H9 (cell line): ENCODE results near the gene LIN28B. TPM values are rescaled to one million over a fixed set of nuclear protein-coding genes. Genes with fewer than 3 reads are reported as not detected.

Experiments used
- DNase-seq: peaks from one replicate; pipeline ENCODE4 v3.0.0-alpha.2; 2017
- H2AFZ ChIP-seq: one replicate; pipeline ENCODE4 v1.6.1; 2013; ENCODE audit warnings: mild to moderate bottlenecking, low read length, control low read depth, moderate library complexity
- H2AK5ac ChIP-seq: 2 replicates; pipeline ENCODE4 v1.6.1; 2013; ENCODE audit warnings: low read length, control low read depth, mixed read lengths; ENCODE audit not compliant: insufficient read length
- H2BK120ac ChIP-seq: one replicate; pipeline ENCODE4 v1.6.1; 2013; ENCODE audit warnings: low read depth, mild to moderate bottlenecking, low read length, control low read depth, inconsistent platforms; ENCODE audit not compliant: poor library complexity, severe bottlenecking
- H2BK12ac ChIP-seq: 2 replicates; pipeline ENCODE4 v1.6.1; 2013; ENCODE audit warnings: low read length, control low read depth, mixed read lengths, low read depth; ENCODE audit not compliant: insufficient read length
- H2BK15ac ChIP-seq: 2 replicates; pipeline ENCODE4 v1.6.1; 2013; ENCODE audit warnings: low read depth, low read length, control low read depth
- H2BK20ac ChIP-seq: one replicate; pipeline ENCODE4 v1.6.1; 2013; ENCODE audit warnings: low read depth, mild to moderate bottlenecking, low read length, control low read depth, inconsistent platforms; ENCODE audit not compliant: poor library complexity, severe bottlenecking
- H2BK5ac ChIP-seq: 2 replicates; pipeline ENCODE4 v1.6.1; 2013; ENCODE audit warnings: low read length, control low read depth, mixed read lengths; ENCODE audit not compliant: insufficient read length
- H3K14ac ChIP-seq: 2 replicates; pipeline ENCODE4 v1.6.1; 2013; ENCODE audit warnings: low read length, control low read depth; ENCODE audit not compliant: insufficient read depth
- H3K18ac ChIP-seq: 2 replicates; pipeline ENCODE4 v1.6.1; 2013; ENCODE audit warnings: low read depth, mild to moderate bottlenecking, mixed read lengths, low read length, control low read depth; ENCODE audit not compliant: insufficient read length
- H3K23ac ChIP-seq: 2 replicates; pipeline ENCODE4 v1.6.1; 2013; ENCODE audit warnings: low read length, control low read depth, mixed read lengths, low read depth; ENCODE audit not compliant: insufficient read length
- H3K23me2 ChIP-seq: 2 replicates; pipeline ENCODE4 v1.6.1; 2013; ENCODE audit warnings: low read depth, mild to moderate bottlenecking, mixed read lengths, low read length, control low read depth; ENCODE audit not compliant: insufficient read length, poor library complexity, severe bottlenecking
- H3K27ac ChIP-seq: 2 replicates; pipeline ENCODE4 v1.5.1; 2013; ENCODE audit warnings: low read length, control low read depth, mixed read lengths, low read depth; ENCODE audit not compliant: insufficient read length
- H3K27me3 ChIP-seq: 2 replicates; pipeline ENCODE4 v1.6.1; 2013; ENCODE audit warnings: low read length, control low read depth, inconsistent platforms; ENCODE audit not compliant: insufficient read depth
- H3K4ac ChIP-seq: 2 replicates; pipeline ENCODE4 v1.6.1; 2013; ENCODE audit warnings: low read depth, mild to moderate bottlenecking, control low read depth, inconsistent platforms, low read length, moderate library complexity
- H3K4me1 ChIP-seq: 2 replicates; pipeline ENCODE4 v1.6.1; 2013; ENCODE audit warnings: low read length, control low read depth, inconsistent platforms; ENCODE audit not compliant: insufficient read depth
- H3K4me2 ChIP-seq: 2 replicates; pipeline ENCODE4 v1.6.1; 2013; ENCODE audit warnings: low read length, control low read depth, mixed read lengths; ENCODE audit not compliant: insufficient read length, insufficient read depth
- H3K56ac ChIP-seq: 2 replicates; pipeline ENCODE4 v1.6.1; 2013; ENCODE audit warnings: low read depth, mild to moderate bottlenecking, mixed read lengths, low read length, control low read depth; ENCODE audit not compliant: insufficient read length
- H3K79me1 ChIP-seq: 2 replicates; pipeline ENCODE4 v1.6.1; 2013; ENCODE audit warnings: low read depth, mild to moderate bottlenecking, moderate library complexity, low read length, control low read depth, inconsistent platforms; ENCODE audit not compliant: insufficient read depth, poor library complexity, severe bottlenecking
- H3K79me2 ChIP-seq: 2 replicates; pipeline ENCODE4 v1.6.1; 2013; ENCODE audit warnings: low read length, control low read depth, inconsistent platforms; ENCODE audit not compliant: insufficient read depth
- H3K9ac ChIP-seq: 2 replicates; pipeline ENCODE4 v1.6.1; 2013; ENCODE audit warnings: low read length, control low read depth, mixed read lengths; ENCODE audit not compliant: insufficient read length; ENCODE audit errors: extremely low read depth
- H3K9me3 ChIP-seq: one replicate; pipeline ENCODE4 v1.6.1; 2013; ENCODE audit warnings: low read depth, low read length, inconsistent platforms; ENCODE audit not compliant: control insufficient read depth
- H3T11ph ChIP-seq: one replicate; pipeline ENCODE4 v1.6.1; 2013; ENCODE audit warnings: mild to moderate bottlenecking, low read length, control low read depth, inconsistent platforms
- H4K20me1 ChIP-seq: one replicate; pipeline ENCODE4 v1.6.1; 2013; ENCODE audit not compliant: control insufficient read depth, insufficient read length, insufficient read depth
- H4K5ac ChIP-seq: 2 replicates; pipeline ENCODE4 v1.6.1; 2013; ENCODE audit warnings: low read depth, mild to moderate bottlenecking, mixed read lengths, low read length, control low read depth; ENCODE audit not compliant: insufficient read length
- H4K8ac ChIP-seq: replicated peaks from 2 replicates; pipeline ENCODE4 v1.6.1; 2013; ENCODE audit warnings: low read length, control low read depth, mixed read lengths, low read depth; ENCODE audit not compliant: insufficient read length
- H4K91ac ChIP-seq: 2 replicates; pipeline ENCODE4 v1.6.1; 2013; ENCODE audit warnings: low read depth, mild to moderate bottlenecking, moderate library complexity, mixed read lengths, low read length, control low read depth; ENCODE audit not compliant: insufficient read length
- H3K27ac Mint-ChIP-seq, 3 experiments: 2 replicates in 2 of 3; 3 replicates in 1 of 3; pipeline ENCODE4 v1.8.0; 2020 to 2021; ENCODE audit warnings: mixed read lengths in 3 of 3, mild to moderate bottlenecking in 1 of 3, moderate library complexity in 1 of 3
- H3K27me3 Mint-ChIP-seq: 2 replicates; pipeline ENCODE4 v1.8.0; 2021; ENCODE audit warnings: low read depth, mild to moderate bottlenecking, moderate library complexity, mixed read lengths
- H3K36me3 Mint-ChIP-seq, 3 experiments: 2 replicates in 2 of 3; 3 replicates in 1 of 3; pipeline ENCODE4 v1.8.0; 2020 to 2021; ENCODE audit warnings: low read depth in 3 of 3, mixed read lengths in 3 of 3; ENCODE audit not compliant: insufficient read depth in 1 of 3
- H3K4me1 Mint-ChIP-seq, 2 experiments: 2 replicates each; pipeline ENCODE4 v1.8.0; 2020; ENCODE audit warnings: mixed read lengths in 2 of 2
- H3K4me3 Mint-ChIP-seq, 2 experiments: 2 replicates in 1 of 2; 3 replicates in 1 of 2; pipeline ENCODE4 v1.8.0; 2020 to 2021; ENCODE audit warnings: mild to moderate bottlenecking in 2 of 2, mixed read lengths in 2 of 2, moderate library complexity in 1 of 2
- H3K9me3 Mint-ChIP-seq, 2 experiments: 2 replicates in 1 of 2; 3 replicates in 1 of 2; pipeline ENCODE4 v1.8.0; 2020; ENCODE audit warnings: mild to moderate bottlenecking in 2 of 2, mixed read lengths in 2 of 2, moderate library complexity in 1 of 2
- WGBS: extraction: QIAGEN DNeasy Blood & Tissue Kit; methylation state at CpG from one replicate; pipeline ENCODE4 v1.1.7; 2013; ENCODE audit warnings: missing lambda C conversion rate, low lambda C conversion rate, mixed read lengths; ENCODE audit not compliant: insufficient read length; ENCODE audit errors: extremely low coverage; 5-methylcytosine and 5-hydroxymethylcytosine counted together
- total RNA-seq: library from RNA; stranded (reverse); gene quantifications from 2 replicates; pipeline ENCODE4 v1.2.1, GENCODE V29; 2021
- TF ChIP-seq, protein P1 (sequence below): fragments of 200-600 bp; sonication (generic); conservative IDR thresholded peaks from 3 replicates; pipeline ENCODE4 v1.8.0; 2021; ENCODE audit warnings: antibody characterized with exemption, mild to moderate bottlenecking

LIN28B gene
- total RNA-seq, 1 experiment from 2014 or later, result 110 TPM

DNA sequence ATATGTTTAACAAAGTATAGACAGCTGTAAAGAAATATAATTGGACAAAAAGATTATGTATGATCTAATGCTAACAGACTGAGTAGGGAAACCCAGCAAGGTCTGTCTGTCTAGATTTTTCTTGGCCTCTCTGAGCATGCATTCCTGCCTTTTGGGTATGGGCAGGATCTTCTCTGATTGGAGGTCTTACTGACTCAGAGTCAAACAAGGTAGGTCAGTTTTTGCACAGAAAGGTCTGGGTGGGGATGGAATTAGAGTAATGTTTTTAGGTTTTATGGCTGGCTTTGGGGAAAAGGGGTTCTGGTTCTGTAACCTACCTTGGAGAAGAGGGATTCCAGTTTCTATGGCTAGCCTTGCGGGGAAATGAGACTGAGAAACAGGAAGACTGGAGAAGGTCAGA is 65.5 kb downstream of the LIN28B start:
- H3K27ac Mint-ChIP-seq, result peak overlapping the region; percentile 22 to 99 (median 89); a peak in 6 of 7 replicates
- no peaks in the 10 kb centered on the region for H3K27me3 Mint-ChIP-seq
- no peak overlapping the region for H3K27ac ChIP-seq

More for the DNA sequence above, 65.5 kb downstream of the LIN28B start:
- peaks cover 0 to 2% (median 1%) of the 10 kb centered on the region in 3 experiments; a peak in 3 of 7 replicates for H3K36me3 Mint-ChIP-seq
- H3K14ac ChIP-seq, result no peak overlapping the region
- H3K4me1 ChIP-seq, result peaks cover 4% of the 10 kb centered on the region; the same call in 1 of the 2 replicates
- H3K79me2 ChIP-seq, result peaks cover 8% of the 10 kb centered on the region; the same call in 1 of the 2 replicates
- no peak overlapping the region for H4K91ac ChIP-seq
- WGBS, result no CpG with 5 or more reads among the region's 1 CpG
- no peaks in the 10 kb centered on the region for H3K9me3 Mint-ChIP-seq
- H3K4me2 ChIP-seq, result no peak overlapping the region
- no peak for DNase-seq
- no peak overlapping the region for H2BK12ac ChIP-seq
- no peak overlapping the region for H2BK120ac ChIP-seq
- no peaks in the 10 kb centered on the region for H3K23me2 ChIP-seq
- TF ChIP-seq, protein P1, sequence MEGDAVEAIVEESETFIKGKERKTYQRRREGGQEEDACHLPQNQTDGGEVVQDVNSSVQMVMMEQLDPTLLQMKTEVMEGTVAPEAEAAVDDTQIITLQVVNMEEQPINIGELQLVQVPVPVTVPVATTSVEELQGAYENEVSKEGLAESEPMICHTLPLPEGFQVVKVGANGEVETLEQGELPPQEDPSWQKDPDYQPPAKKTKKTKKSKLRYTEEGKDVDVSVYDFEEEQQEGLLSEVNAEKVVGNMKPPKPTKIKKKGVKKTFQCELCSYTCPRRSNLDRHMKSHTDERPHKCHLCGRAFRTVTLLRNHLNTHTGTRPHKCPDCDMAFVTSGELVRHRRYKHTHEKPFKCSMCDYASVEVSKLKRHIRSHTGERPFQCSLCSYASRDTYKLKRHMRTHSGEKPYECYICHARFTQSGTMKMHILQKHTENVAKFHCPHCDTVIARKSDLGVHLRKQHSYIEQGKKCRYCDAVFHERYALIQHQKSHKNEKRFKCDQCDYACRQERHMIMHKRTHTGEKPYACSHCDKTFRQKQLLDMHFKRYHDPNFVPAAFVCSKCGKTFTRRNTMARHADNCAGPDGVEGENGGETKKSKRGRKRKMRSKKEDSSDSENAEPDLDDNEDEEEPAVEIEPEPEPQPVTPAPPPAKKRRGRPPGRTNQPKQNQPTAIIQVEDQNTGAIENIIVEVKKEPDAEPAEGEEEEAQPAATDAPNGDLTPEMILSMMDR, result no peak
- H2AFZ ChIP-seq, result no peak overlapping the region
- H3T11ph ChIP-seq, result no peak overlapping the region
- no peaks in the 10 kb centered on the region for H3K79me1 ChIP-seq
- no peaks in the 10 kb centered on the region for H3K27me3 ChIP-seq
- no peak overlapping the region for H3K9ac ChIP-seq
- no peak overlapping the region for H3K18ac ChIP-seq
- H2BK15ac ChIP-seq, result no peak overlapping the region
- H3K4me1 Mint-ChIP-seq, result peaks cover 51 to 55% of the 10 kb centered on the region in 2 experiments
- no peaks in the 10 kb centered on the region for H3K9me3 ChIP-seq
- H4K8ac ChIP-seq, result no peak overlapping the region
- no peak overlapping the region for H2BK20ac ChIP-seq
- H4K20me1 ChIP-seq, result no peaks in the 10 kb centered on the region
- no peak overlapping the region for H2BK5ac ChIP-seq
- H4K5ac ChIP-seq, result no peak overlapping the region
- no peak overlapping the region for H3K4me3 Mint-ChIP-seq
- no peak overlapping the region for H3K4ac ChIP-seq
- H2AK5ac ChIP-seq, result no peak overlapping the region
- H3K56ac ChIP-seq, result no peak overlapping the region
- no peak overlapping the region for H3K23ac ChIP-seq
